HG02943 (cell line): Measurements from ENCODE around the gene TBC1D22A.

Experiments
- ATAC-seq: cut with Tn5 transposase; IDR thresholded peaks from one replicate; pipeline ENCODE4 v1.9.1; 2021; ENCODE audit warnings: mild to moderate bottlenecking, low read depth, moderate library complexity; ENCODE audit not compliant: unreplicated experiment

The TBC1D22A gene

GRCh38 chr22:47154621-47155081, 392.2 kb downstream of the TBC1D22A start:
- no peak for ATAC-seq

- no peak for ATAC-seq
Measured at GRCh38 chr22:47155131-47155885, 392.9 kb downstream of the TBC1D22A start.

GRCh38 chr22:47155912-47156311, 393.5 kb downstream of the TBC1D22A start:
- ATAC-seq, result no peak

GRCh38 chr22:47156352-47157092, 394.1 kb downstream of the TBC1D22A start:
- ATAC-seq, result no peak

- ATAC-seq, result no peak
Measured at GRCh38 chr22:47157093-47157420, 394.6 kb downstream of the TBC1D22A start.

- no peak for ATAC-seq
Measured at GRCh38 chr22:47157486-47158270, 395.2 kb downstream of the TBC1D22A start.

- ATAC-seq, result no peak
Measured at GRCh38 chr22:47158457-47158856, 396.0 kb downstream of the TBC1D22A start.

- ATAC-seq, result no peak
Measured at GRCh38 chr22:47159592-47159991, 397.1 kb downstream of the TBC1D22A start.

- ATAC-seq, result no peak
Measured at GRCh38 chr22:47160141-47160541, 397.7 kb downstream of the TBC1D22A start.

GRCh38 chr22:47160781-47161520, 398.5 kb downstream of the TBC1D22A start:
- ATAC-seq, result no peak

GRCh38 chr22:47161631-47162030, 399.2 kb downstream of the TBC1D22A start:
- no peak for ATAC-seq

GRCh38 chr22:47162865-47163264, 400.4 kb downstream of the TBC1D22A start:
- ATAC-seq, result no peak

- no peak for ATAC-seq
Measured at GRCh38 chr22:47163481-47163855, 401.0 kb downstream of the TBC1D22A start.

GRCh38 chr22:47163856-47164513, 401.5 kb downstream of the TBC1D22A start:
- ATAC-seq, result no peak

- ATAC-seq, result no peak
Measured at GRCh38 chr22:47164514-47165337, 402.3 kb downstream of the TBC1D22A start.

GRCh38 chr22:47165338-47166032, 403.0 kb downstream of the TBC1D22A start:
- ATAC-seq, result no peak

- no peak for ATAC-seq
Measured at GRCh38 chr22:47166033-47166404, 403.6 kb downstream of the TBC1D22A start.

- no peak for ATAC-seq
Measured at GRCh38 chr22:47166446-47167016, 404.1 kb downstream of the TBC1D22A start.
